Measurements from ENCODE around the gene LAMA5.

- TF ChIP-seq EP300 (IDR thresholded peaks at IDR 0.05; ENCODE audit: borderline replicate concordance in 1 of 2, low read depth in 1 of 2, low read length in 1 of 2), result peak in 1 of 2 experiments; percentile 16; a peak in 1 of 4 replicates
- TF ChIP-seq CTCF (IDR thresholded peaks at IDR 0.05), result peak; percentile 49
- TF ChIP-seq JUND (IDR thresholded peaks at IDR 0.05), result peak; percentile 27; the same call in 1 of the 2 replicates
- no peak for TF ChIP-seq ZBTB33 (IDR thresholded peaks at IDR 0.05; ENCODE audit: borderline replicate concordance, low read depth)
- TF ChIP-seq REST (IDR thresholded peaks at IDR 0.05; ENCODE audit: low read depth, low read length), result no peak
- TF ChIP-seq PBX3 (IDR thresholded peaks at IDR 0.05), result no peak; the same call in 1 of the 2 replicates
- TF ChIP-seq POLR2AphosphoS5 (IDR thresholded peaks at IDR 0.05; ENCODE audit: low read depth, low read length), result no peak
- TF ChIP-seq TCF12 (IDR thresholded peaks at IDR 0.05), result peak; percentile 45
- TF ChIP-seq GABPA (IDR thresholded peaks at IDR 0.05; ENCODE audit: low read depth), result no peak
- TF ChIP-seq TAF1 (IDR thresholded peaks at IDR 0.05; ENCODE audit: borderline replicate concordance, low read depth, low read length), result no peak; the same call in 1 of the 2 replicates
- no peak for TF ChIP-seq YY1 (IDR thresholded peaks at IDR 0.05; ENCODE audit: low read depth)
- TF ChIP-seq FOXM1 (IDR thresholded peaks at IDR 0.05; ENCODE audit: low read depth), result no peak
Measured at GRCh38 chr20:62368976-62369814, 2.1 kb upstream of the LAMA5 start.
